Measurements from ENCODE around the gene DIP2C.
"Not testable (repeated sequence)": the region's sequence is repeated elsewhere in the genome, so short reads cannot be mapped to it uniquely, and the experiment has no call there.

DIP2C gene

DNA sequence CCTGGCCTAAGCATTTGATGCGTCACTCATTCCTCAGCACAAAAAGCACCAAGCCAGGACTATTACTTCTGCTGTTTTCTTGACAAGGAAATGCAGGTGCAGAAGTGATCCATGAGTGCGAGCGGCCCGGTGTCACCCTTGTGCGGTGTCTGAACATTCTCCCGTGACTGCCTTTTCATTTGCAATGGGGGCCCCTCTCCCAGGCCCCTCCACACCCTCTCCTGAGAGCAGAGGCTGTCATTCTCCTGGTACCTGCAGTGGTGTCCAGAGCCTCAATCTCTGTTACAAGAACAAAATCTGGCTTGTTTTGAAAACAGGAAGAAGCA is 213.1 kb downstream of the DIP2C start:
- DNase-seq: no peak

DNA sequence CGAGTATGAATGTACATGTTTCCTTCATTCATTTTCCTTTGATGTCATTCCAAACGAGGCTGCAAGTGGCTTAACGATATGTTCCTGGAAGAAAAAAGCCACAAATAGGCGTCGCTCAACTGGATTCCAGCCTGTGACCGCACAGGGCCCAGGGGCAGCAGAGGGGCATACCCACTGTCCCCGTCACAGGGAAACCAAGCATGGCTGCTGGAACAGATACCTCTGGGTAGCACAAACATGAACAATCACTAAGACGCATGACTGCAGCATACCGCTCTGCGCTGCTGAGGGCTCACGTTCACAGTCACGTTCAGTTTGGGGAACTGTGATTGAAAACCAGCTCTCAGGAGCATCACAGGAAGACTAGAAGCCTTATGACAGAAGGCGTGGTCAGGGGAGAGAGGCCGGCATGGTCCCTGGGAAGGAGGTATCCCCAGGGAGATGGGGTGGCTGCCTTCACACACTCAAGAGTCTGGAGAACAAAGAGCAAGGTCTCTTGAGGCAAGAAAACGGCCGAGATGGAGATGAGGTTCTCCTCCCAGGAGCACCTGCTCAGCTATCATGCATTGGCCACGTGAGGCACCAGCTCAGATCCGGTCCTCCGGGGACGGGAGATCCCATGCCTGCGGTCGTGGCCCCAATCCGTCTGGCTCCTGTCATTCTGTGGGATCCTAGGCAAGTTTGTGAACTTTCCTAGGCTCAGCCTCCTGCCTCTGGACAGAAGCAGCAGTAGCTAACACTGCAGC is 213.6 kb downstream of the DIP2C start:
- DNase-seq: no peak

DNA sequence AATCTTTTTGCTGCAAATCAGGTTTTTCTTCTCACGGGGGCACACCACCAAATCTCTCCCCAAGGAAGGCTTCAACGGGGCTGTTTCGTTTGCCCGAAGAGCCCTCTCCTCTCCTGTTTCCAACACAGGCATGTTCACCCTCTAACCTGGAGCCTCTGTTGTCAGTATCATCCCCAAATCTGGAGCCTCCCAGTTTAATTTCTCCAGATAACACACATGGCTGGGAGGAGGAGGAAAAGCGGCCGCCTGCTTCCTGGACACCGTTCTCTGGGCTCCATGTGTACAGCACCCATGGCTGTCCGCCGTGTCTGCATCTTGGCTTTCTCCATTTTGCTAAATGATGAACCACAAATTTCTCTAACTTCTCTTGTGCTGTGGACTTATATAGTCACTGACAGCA is 214.5 kb downstream of the DIP2C start:
- no peak for DNase-seq

GRCh38 chr10:474406-474805 is 215.1 kb downstream of the DIP2C start:
- no peak for DNase-seq

GRCh38 chr10:472241-472910 is 217.1 kb downstream of the DIP2C start:
- no peak for DNase-seq

GRCh38 chr10:470339-471003 is 219.0 kb downstream of the DIP2C start:
- DNase-seq: no peak

DNA sequence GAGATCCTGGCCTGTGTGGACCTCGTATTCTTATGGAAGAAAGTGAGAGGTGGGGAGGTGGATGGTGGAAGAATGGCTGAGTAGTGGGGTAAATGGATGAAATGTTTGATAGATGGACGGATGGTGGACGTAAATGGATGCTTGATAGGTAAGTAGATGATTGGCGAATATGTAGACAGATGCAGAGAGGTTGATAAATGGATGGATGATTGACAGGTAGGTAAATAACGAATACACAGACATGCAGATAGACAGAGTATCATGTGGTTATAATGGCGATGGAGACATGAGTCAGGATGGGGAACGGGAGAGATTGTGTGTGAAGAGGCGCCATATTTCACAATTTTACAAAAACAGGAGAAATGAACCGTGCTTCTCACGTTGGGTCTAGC is 219.5 kb downstream of the DIP2C start:
- DNase-seq: no peak

DNA sequence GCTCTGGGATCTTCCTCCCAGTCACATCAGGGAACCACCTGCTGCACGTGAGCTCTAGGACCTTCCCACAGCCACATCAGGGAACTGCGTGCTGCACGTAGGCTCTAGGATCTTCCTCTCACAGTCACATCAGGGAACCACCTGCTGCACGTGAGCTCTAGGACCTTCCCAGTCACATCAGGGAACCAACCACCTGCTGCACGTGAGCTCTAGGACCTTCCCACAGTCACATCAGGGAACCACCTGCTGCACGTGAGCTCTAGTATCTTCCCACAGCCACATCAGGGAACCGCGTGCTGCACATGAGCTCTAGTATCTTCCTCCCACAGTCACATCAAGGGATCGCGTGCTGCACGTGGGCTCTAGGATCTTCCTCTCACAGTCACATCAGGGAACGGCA is 229.7 kb downstream of the DIP2C start:
- no peak for DNase-seq

GRCh38 chr10:458421-458851 is 231.0 kb downstream of the DIP2C start:
- no peak for DNase-seq

DNA sequence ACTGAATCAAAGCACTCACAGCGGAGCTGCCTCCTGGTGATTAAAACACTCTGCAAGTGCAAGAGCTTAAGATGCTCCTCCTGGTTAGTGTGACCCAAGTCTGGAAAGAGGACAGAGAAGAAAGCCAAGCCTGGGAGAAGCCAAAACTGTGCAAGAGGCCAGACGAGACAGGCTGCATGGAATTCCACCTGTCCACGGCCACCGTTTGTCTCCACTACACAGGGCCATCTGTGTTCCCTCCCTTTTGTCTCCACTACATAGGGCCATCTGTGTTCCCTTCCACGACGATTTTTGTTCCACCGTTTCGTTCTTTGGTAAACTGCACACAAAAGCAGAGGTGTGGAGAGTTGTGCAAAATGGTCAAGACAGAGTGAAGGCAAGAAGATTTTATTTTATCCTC is 233.0 kb downstream of the DIP2C start:
- no peak for DNase-seq

DNA sequence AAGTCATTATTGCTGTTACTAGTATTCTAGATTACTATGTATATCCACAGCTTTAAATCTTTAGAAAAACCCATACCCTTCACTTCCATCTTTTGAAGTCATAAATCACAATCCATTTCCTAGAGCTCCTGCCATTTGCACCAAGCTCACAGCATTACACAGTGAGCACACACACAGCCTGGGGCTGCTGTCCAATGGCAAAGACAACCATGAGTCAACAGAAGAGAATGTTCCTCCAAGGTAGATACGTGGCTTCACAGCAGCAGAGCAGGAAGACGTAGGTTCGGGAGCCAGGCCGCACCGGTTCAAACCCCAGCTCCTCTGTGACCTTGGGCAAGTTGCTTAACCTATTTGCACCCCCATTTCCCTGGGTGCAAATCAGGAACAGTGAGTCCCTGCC is 234.6 kb downstream of the DIP2C start:
- DNase-seq: no peak

- DNase-seq: no peak
Measured at GRCh38 chr10:453647-454046, 235.8 kb downstream of the DIP2C start.

GRCh38 chr10:452512-453426 is 236.7 kb downstream of the DIP2C start:
- DNase-seq: no peak

DNA sequence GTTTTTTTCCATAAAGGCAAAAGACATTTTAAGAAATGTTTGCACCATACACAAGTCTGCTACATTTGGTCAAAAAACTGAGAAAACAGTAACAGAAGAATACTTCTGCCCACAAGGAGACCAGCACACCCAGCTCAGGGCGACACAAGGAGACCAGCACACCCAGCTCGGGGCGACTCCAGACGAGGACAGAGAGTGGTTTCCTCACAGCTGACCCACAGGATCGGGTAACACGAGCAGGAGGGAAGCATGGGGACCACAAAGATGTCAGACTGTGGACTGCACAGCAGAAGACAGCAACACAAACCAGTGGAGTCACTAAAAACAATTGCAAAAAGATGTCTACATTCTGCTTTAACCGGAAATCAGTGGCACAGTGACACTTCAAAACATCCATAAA is 237.6 kb downstream of the DIP2C start:
- no peak for DNase-seq

DNA sequence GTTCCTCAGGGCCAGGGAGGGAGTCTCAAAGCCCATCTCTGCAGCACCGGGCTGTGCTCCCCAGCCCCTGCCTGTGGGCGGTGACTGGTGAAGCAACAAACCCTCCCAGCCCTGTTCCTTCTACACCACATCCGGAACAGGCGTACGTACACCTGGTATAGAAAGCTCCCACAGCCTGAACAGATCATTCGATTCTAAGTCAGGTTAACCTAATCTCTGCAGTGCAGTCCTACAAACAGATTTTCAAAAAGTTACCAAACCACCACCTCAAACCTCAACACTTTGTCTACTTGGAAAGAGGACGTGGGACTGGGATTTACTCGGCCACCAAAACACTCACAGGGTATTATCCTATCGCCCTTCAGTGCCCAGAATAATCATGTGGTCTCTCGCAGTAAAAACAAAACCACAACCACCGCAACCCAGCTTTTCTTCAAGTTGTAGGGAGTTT is 238.4 kb downstream of the DIP2C start:
- DNase-seq: no peak

DNA sequence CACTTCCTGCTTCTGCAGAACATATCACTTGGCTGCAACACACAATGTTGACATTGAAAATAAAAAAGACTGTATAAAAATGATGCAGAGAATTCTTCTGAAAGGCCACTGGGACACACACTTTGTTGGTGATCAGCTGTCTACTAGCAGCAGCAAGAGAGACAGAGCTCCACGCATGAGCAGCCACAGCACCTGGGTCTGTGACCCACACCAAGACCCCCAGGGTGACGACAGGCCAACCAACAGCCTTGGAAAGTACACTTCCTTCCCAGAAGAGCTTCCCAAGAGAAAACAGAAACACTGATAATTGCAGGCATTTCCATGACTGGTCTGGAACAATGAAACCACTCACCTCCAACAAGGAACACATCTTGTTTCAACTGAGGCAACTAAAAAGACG is 239.0 kb downstream of the DIP2C start:
- DNase-seq: no peak

DNA sequence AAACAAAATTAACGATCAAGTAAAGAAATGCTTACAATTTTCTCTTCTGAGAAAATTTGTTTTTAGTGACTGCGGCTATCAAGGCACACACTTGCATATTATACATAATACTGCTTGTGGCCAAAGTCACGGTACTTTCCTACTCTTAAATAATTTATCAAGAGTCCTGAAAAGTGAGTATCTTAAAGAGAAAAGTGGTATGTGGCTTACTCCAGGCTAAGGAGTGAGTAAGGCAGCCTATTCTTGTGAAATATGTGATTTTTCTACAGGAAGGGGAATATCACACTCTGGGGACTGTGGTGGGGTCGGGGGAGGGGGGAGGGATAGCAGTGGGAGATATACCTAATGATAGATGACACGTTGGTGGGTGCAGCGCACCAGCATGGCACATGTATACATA is 240.1 kb downstream of the DIP2C start:
- DNase-seq: not testable (repeated sequence)

GRCh38 chr10:443459-443858 is 246.0 kb downstream of the DIP2C start:
- DNase-seq: no peak

GRCh38 chr10:442209-442608 is 247.3 kb downstream of the DIP2C start:
- DNase-seq: no peak

DNA sequence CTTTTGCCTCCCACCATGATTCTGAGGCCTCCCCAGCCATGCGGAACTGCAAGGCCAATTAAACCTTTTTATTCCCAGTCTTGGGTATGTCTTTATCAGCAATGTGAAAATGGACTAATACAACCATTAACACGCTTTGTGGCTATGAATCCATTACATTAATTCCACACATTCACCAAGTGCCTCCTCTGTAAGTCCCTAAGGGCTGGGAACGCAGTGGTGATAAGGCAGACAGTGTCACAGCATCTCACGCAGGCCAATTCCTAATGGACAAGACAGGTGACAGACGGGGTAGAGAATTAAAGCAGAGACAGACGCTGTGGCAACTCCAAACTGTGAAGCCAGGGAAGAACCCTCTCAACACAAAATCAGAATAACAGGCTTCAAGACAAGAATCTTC is 247.8 kb downstream of the DIP2C start:
- no peak for DNase-seq

DNA sequence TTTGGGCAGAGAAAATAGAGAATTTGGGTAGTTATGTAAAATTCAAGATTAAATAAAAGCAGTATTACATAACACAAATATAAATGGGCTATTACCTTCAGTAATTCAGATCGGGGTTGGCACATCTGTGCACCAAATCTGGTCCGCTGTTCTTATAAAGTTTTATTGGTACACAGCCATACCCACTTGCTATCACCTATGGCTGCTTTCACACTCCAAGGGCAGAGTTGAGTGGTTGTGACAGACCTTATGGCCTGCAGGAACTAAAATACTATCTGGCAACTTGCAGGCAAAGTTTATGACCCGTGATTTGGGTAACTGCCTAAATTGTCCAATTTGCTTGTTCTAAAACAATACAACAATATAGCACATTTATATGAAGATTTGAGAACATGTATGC is 249.3 kb downstream of the DIP2C start:
- no peak for DNase-seq

DNA sequence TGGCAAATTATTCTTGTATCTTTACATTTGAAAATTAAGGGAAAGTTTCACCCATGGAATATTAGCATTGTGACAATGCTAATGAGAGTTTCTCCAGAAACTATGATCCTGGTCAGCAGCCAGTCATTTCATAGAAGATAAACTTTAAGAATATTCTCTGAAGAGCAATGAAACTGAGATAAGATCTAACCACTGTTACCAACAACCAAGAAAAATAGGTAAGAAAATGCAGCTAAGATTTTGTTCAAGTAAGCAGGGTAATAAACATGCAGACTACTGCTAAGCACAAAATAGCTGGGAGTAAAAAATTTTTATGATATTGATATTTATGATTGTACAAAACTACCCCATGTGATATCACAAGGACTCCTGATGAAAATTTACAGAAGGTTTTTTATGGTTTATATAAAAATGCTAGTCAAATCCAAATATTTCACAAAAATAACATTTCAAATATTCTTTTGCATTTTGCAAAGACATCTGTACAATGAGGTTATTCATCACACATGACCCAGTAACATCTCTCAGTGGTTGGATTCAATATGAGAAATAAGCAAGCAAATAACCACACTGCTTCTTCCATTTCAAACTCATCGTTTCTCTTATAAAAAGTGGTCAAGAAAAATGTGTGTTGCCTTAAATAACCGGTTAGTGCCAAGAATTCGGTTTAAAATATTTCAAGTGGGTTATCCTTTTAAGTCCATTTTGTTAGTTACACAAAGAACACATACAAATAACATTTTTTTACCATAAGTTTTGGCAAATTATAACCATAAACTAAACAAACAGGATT is 251.6 kb downstream of the DIP2C start:
- DNase-seq: no peak
